HG03135 (cell line): ENCODE results near the gene TEKT5.
"Not testable (repeated sequence)": the region's sequence is repeated elsewhere in the genome, so short reads cannot be mapped to it uniquely, and the experiment has no call there.

ENCODE experiments used
- ATAC-seq: cut with Tn5 transposase; IDR thresholded peaks from one replicate; pipeline ENCODE4 v1.9.1; 2021; ENCODE audit warnings: mild to moderate bottlenecking, moderate library complexity; ENCODE audit not compliant: unreplicated experiment

Gene TEKT5

DNA sequence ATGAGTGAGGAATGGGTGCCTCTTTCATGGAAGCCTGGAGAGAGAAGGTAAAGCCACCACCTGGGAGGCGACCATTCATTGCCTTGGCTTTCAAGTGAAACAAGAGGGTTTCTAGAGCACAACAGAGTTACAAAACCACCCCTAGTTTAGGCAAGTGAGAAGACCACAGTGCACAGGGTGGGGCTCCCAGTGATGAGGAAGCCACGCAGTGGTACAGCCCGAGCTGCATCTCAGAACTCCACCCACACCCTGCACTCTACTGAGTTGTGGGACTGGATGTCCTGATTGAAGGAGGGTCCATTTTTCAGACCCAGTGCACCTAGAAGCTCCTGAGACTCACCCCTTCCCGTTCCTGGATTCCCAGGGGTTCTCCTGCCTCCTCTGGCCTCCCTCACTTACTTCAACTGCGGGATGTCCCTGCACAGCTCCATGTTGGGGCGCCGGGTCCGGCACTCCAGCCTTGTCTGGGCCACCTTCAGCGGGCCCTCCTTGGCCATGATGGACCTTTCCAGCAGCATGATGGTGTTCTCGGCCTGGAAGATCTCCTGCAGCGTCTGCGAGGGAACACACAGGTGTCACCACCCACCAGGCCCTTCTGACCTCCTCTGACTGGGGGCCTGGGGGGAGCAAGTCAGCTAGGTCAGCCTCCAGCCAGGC lies 59.2 kb downstream of the TEKT5 start:
- no peak for ATAC-seq

DNA sequence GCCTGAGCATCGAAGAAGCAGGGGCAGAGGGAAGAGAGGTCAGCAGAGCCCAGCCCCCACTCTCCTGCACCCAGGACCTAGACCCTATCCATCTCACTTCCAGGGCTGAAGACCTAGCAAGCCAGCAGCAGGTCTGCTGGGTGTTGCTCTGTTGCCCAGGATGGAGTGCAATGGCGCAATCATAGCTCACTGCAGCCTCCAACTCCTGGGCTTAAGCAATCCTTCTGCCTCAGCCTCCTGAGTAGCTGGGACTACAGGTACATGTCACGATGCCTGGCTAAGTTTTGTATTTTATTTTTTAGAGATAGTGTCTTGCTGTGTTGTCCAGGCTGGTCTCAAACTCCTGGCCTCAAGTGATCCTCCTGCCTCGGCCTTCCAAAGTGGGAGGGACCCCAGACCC lies 61.3 kb downstream of the TEKT5 start:
- ATAC-seq = not testable (repeated sequence)

- ATAC-seq = no peak
These were observed 62.8 kb downstream of the TEKT5 start for GRCh38 chr16:10631886-10632285.

GRCh38 chr16:10629592-10629963 lies 65.2 kb downstream of the TEKT5 start:
- ATAC-seq = no peak

GRCh38 chr16:10625595-10626357 lies 69.0 kb downstream of the TEKT5 start:
- no peak for ATAC-seq

DNA sequence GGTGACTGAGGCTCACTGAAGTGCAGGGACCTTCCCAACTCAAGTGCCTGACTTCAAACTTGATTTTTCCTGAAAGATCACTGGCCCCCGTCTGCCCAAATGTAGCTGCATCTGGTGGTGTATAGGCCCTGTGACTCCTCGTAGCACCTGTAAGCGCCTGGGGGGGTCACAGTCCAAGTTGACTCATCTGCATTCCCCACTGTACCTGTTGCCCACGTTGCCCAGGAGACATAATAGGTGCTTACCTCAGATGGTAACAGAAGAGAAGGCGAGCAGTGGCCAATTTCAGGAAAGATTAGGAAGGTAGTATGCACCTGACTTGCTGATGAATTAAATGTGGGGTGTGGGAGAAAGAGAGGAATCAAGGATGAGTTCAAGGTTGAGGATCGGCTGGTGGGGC lies 70.2 kb downstream of the TEKT5 start:
- no peak for ATAC-seq

GRCh38 chr16:10623059-10623458 lies 71.7 kb downstream of the TEKT5 start:
- no peak for ATAC-seq

GRCh38 chr16:10622036-10622921 lies 72.5 kb downstream of the TEKT5 start:
- ATAC-seq = no peak

GRCh38 chr16:10621216-10621949 lies 73.3 kb downstream of the TEKT5 start:
- not testable (repeated sequence) for ATAC-seq

DNA sequence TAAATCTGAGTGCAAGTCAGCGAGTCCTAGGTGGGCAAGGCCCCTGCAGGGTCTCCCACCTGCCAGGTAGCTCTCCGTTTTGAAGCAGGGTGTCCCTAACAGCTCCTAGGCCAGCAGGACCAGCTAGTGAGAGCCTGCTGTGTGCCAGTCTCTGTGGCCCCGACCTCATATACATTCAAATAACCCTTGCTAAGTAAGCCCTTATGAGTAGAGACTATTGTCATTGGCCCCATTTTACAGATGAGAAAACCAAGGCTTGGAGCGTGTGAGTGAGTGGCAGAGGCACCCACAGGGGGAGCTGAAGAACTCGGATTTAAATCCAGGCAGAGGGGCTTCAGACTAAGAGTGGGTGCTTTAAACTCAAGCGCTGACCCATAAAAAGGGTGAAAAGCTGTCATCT lies 74.6 kb downstream of the TEKT5 start:
- ATAC-seq = no peak

DNA sequence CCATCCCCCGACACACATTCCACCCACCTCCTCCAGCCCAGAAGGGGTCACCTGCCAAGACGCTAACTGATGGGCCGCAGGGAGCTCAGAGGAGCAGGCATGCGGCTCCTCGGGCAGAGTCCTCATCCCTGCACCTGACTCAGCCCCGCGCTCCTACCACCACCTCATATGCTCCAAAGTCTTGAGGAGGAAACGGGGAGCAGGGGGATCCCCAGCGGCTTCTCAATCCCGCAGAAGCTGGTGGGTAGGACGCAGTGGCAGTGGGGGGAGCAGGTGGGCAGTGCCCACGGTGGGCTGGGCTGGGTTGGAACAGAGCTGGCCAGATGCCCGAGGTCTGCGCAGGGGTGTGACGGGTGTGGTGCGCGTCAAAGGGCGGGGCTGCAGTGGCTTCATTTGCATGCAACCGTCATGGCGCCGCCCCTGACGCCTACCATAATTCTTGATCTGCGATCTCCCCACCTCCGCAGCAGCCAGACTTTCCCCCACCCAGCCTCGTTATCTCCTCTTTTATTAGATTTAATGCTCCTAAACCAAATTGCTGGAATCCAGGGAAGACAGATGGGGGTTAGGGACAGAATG lies 75.4 kb downstream of the TEKT5 start:
- no peak for ATAC-seq

- no peak for ATAC-seq
These were observed 76.0 kb downstream of the TEKT5 start for GRCh38 chr16:10618710-10619209.

GRCh38 chr16:10617662-10618420 lies 76.9 kb downstream of the TEKT5 start:
- ATAC-seq = no peak

DNA sequence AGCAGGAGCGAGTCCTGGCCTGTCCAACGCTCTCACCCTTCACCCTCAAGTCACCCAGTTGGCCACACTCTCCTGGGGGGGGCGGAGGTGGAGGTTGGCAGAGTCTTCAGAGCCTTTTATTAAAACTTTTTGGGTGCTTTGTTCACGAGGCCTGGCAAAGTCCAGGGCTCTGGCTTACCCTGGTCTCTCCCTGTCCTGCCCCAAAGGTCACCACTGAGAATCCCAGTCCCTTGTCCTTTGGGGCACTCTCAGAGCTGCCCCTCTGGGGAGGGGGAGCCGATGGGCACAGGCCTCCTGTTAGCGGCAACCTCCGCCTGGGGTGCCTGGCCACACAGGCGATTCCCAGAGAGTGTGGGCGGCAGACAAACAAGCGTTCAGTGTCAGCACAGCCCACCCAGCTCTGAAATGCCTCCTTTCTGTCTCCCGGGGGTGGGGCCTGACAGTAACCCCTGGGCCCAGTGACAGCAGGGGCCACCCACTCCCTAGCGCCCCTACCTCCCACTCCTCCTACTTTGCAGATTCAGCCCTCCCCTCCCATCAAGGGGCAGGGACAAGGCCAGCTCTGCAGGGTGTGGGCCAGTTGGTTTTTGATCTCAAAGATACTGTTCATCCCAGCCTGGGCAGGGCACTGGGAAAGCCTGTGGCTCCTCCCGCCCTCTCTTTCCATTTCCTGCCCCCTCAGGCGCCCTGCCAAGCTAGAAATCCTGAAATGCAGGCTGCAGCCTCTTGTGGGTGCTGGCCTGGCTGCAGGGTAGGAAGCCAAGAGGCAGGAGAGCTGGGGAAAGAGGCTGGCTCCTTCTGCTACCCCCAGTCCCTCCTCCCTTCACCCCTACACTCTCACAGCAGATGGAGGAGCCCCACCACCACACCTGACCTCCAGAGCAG lies 77.7 kb downstream of the TEKT5 start:
- ATAC-seq = no peak

- no peak for ATAC-seq
These were observed 78.3 kb downstream of the TEKT5 start for GRCh38 chr16:10616419-10616755.

DNA sequence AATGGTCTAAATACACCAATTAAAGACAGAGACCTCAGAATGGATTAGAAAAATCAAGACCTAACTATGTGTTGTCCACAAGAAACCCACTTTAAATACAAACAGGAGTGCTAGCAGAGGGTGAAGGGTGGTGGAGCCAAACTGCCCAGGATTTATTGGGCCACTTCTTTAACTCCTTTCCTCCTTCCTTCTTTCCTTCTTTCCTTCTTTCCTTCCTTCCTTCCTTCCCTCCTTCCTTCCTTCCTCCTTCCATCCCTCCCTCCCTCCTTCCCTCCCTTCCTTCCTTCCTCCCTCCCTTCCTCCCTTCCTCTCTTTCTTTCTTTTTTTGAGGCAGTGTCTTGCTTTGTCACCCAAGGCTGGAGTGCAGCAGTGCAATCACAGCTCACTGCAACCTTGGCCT lies 80.0 kb downstream of the TEKT5 start:
- ATAC-seq = no peak

DNA sequence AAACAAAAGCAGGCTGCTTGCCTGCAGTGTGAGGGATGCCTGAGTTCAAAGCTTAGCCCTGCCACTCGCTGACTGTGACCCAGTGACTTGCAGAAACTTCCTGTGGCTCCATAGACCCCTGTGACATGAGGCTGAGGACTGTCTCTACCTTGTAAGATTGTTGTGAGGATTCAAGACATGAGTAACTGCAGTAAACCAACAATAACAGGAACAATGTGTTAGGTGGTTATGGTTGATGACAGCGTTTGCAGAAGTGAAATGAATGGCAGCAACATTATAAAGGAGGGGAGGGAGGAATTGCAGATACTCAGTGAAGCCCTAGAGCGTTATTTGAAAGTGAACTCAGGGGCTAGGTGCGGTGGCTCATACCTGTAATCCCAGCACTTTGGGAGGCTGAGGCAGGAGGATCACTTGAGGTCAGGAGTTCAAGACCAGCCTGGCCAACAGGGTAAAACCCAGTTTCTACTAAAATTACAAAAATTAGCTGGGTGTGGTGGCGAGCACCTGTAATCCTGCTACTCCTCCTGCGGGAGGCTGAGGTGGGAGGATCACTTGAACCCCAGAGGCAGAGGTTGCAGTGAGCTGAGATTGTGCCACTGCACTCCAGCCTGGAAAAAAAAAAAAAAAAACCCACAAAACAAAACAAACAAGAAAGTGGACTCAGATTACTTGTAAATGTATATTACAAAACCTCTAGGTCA lies 80.8 kb downstream of the TEKT5 start:
- no peak for ATAC-seq

DNA sequence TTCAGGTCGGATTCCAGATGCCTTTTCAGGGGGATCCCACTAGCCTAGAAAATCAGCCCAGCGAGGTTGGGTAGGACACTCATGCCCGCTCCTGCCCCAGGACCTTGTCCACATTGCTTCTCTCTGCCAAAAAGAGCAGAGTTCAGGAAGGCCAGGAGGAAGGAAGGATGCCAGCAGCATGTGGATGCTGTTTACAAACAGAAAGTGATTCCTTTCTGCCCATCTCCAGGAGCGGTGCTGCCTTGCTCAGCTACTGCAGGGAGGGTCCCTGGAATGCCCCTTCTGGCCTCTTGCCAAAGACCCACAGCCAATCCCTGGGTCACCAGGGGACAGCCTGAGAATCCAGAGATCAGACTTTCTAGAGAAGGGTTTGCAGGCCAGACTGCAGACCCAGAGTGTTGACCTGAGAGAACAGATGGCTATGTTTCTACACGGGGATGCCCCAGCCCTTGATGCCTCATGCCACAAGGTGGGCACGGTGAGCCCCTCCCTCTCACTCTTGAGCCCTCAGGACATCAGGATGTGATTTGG lies 82.0 kb downstream of the TEKT5 start:
- ATAC-seq = no peak
